Endothelial cell (in vitro differentiated cells): ENCODE data around the gene VAV2. TPM values are rescaled to one million over a fixed set of nuclear protein-coding genes. Genes with fewer than 3 reads are reported as not detected.
"Not testable (repeated sequence)": the region's sequence is repeated elsewhere in the genome, so short reads cannot be mapped to it uniquely, and the experiment has no call there.

Experiments
- DNase-seq: peaks from one replicate; pipeline ENCODE4 v3.0.0; 2021; ENCODE audit warnings: low spot score
- H3K27ac Mint-ChIP-seq: one replicate; pipeline ENCODE4 v1.8.0; 2021; ENCODE audit warnings: mixed read lengths, inconsistent platforms; ENCODE audit not compliant: unreplicated experiment
- H3K27me3 Mint-ChIP-seq: one replicate; pipeline ENCODE4 v1.8.0; 2021; ENCODE audit warnings: mild to moderate bottlenecking, moderate library complexity, mixed read lengths, inconsistent platforms; ENCODE audit not compliant: unreplicated experiment
- H3K36me3 Mint-ChIP-seq: one replicate; pipeline ENCODE4 v1.8.0; 2021; ENCODE audit warnings: mild to moderate bottlenecking, low read depth, mixed read lengths, inconsistent platforms; ENCODE audit not compliant: unreplicated experiment
- H3K4me1 Mint-ChIP-seq: one replicate; pipeline ENCODE4 v1.8.0; 2021; ENCODE audit warnings: mild to moderate bottlenecking, mixed read lengths, inconsistent platforms; ENCODE audit not compliant: unreplicated experiment
- H3K4me3 Mint-ChIP-seq: one replicate; pipeline ENCODE4 v1.8.0; 2021; ENCODE audit warnings: mild to moderate bottlenecking, mixed read lengths, inconsistent platforms; ENCODE audit not compliant: unreplicated experiment
- H3K9me3 Mint-ChIP-seq: one replicate; pipeline ENCODE4 v1.8.0; 2021; ENCODE audit warnings: mixed read lengths, inconsistent platforms; ENCODE audit not compliant: unreplicated experiment
- total RNA-seq: library from RNA; stranded (reverse); fragmentation: NEBNext Ultra II Directional; extraction: Animal tissue kit (Norgen Biotek cat#: 25700); gene quantifications from one replicate; pipeline ENCODE4 v1.2.1, GENCODE V29; 2021; ENCODE audit not compliant: unreplicated experiment
- TF ChIP-seq, protein P1 (sequence below): fragments of 200-600 bp; sonication (generic); IDR thresholded peaks from one replicate; pipeline ENCODE4 v1.5.0; 2021; ENCODE audit warnings: antibody characterized with exemption; ENCODE audit not compliant: unreplicated experiment

The VAV2 gene
- total RNA-seq, 1 donor from 2014 or later = 27.2 TPM

DNA sequence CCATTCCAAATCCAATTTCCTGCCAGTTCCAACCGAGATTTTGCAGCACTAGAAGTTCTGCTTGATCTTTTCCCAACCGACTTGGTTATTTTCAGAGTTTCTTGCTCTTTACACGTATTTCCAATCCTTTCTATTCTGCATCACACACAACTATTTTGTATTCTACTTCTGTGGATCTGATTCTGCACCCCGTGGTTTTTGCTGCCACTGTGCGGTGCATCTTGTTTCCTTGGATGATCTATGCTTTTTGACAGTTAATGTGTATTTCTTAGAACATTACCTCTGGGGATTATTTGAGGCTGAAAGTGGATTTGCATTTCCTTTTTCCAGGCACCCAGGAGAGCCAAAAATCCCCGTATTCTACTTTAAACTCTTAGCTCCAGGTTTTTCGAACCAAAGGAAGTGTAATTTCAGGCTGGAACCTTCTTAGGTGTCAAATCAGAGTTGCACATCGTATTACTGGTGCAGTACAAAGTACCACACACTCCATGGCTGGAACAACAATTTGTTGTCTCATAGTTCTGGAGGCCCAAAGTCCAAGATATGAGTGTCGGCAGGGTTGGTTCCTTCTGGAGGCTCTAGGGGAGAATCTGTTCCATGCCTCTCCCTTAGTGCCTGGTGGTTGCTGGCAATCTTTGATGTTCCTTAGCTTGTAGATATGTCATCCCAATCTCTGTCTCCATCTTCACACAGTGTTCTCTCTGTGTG, 239.2 kb downstream of the VAV2 start:
- Mint-ChIP-seq H3K4me1 (no peaks in the 10 kb centered on the region), H3K27me3 (peaks cover 8% of the 10 kb centered on the region), H3K36me3 (peaks cover 24% of the 10 kb centered on the region), H3K27ac (no peak overlapping the region), H3K4me3 (no peak overlapping the region), H3K9me3 (peaks cover 3% of the 10 kb centered on the region)
- TF ChIP-seq, protein P1, sequence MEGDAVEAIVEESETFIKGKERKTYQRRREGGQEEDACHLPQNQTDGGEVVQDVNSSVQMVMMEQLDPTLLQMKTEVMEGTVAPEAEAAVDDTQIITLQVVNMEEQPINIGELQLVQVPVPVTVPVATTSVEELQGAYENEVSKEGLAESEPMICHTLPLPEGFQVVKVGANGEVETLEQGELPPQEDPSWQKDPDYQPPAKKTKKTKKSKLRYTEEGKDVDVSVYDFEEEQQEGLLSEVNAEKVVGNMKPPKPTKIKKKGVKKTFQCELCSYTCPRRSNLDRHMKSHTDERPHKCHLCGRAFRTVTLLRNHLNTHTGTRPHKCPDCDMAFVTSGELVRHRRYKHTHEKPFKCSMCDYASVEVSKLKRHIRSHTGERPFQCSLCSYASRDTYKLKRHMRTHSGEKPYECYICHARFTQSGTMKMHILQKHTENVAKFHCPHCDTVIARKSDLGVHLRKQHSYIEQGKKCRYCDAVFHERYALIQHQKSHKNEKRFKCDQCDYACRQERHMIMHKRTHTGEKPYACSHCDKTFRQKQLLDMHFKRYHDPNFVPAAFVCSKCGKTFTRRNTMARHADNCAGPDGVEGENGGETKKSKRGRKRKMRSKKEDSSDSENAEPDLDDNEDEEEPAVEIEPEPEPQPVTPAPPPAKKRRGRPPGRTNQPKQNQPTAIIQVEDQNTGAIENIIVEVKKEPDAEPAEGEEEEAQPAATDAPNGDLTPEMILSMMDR = no peak
- DNase-seq = no peak

GRCh38 chr9:133750982-133751649, 241.0 kb downstream of the VAV2 start:
- H3K4me3 Mint-ChIP-seq = no peak overlapping the region
- H3K9me3 Mint-ChIP-seq = peaks cover 3% of the 10 kb centered on the region
- DNase-seq = no peak
- peaks cover 21% of the 10 kb centered on the region for H3K36me3 Mint-ChIP-seq
- peaks cover 8% of the 10 kb centered on the region for H3K27me3 Mint-ChIP-seq
- H3K4me1 Mint-ChIP-seq = no peaks in the 10 kb centered on the region
- H3K27ac Mint-ChIP-seq = no peak overlapping the region
- TF ChIP-seq, protein P1 = no peak

DNA sequence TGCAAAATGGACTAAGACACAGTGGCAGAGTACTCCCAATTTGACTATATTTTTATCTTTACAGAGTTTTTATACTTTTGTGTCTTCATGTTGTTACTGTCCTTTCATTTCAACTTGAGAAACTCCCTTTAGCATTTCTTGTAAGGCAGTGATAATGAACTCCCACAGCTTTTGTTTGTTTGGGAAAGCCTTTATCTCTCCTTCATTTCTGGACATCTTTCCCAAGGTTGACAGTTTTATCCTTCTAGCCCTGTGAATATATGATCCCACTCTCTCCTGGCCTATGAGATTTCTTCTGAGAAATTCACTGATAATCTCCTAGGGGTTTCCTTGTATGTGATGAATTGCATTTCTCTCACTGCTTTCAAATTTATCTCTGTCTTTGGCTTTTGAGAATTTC, 244.8 kb downstream of the VAV2 start:
- no peak overlapping the region for H3K27ac Mint-ChIP-seq

DNA sequence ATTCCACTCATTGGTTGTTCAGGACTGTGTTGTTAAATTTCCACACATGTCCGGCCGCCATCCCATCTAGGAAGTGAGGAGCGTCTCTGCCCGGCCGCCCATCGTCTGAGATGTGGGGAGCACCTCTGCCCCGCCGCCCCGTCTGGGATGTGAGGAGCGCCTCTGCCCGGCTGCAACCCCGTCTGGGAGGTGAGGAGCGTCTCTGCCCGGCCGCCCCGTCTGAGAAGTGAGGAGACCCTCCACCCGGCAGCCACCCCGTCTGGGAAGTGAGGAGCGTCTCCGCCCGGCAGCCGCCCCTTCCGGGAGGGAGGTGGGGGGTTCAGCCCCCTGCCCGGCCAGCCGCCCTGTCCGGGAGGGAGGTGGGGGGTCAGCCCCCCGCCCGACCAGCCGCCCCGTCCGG, 247.6 kb downstream of the VAV2 start:
- not testable (repeated sequence) for H3K27me3 Mint-ChIP-seq, H3K36me3 Mint-ChIP-seq, H3K4me1 Mint-ChIP-seq, H3K27ac Mint-ChIP-seq, H3K4me3 Mint-ChIP-seq, DNase-seq, H3K9me3 Mint-ChIP-seq

More for the DNA sequence above, 244.8 kb downstream of the VAV2 start:
- TF ChIP-seq, protein P1 = no peak
- Mint-ChIP-seq H3K27me3 (peaks cover 4% of the 10 kb centered on the region), H3K9me3 (no peaks in the 10 kb centered on the region), H3K36me3 (no peaks in the 10 kb centered on the region), H3K4me1 (no peaks in the 10 kb centered on the region), H3K4me3 (no peak overlapping the region)
- no peak for DNase-seq

DNA sequence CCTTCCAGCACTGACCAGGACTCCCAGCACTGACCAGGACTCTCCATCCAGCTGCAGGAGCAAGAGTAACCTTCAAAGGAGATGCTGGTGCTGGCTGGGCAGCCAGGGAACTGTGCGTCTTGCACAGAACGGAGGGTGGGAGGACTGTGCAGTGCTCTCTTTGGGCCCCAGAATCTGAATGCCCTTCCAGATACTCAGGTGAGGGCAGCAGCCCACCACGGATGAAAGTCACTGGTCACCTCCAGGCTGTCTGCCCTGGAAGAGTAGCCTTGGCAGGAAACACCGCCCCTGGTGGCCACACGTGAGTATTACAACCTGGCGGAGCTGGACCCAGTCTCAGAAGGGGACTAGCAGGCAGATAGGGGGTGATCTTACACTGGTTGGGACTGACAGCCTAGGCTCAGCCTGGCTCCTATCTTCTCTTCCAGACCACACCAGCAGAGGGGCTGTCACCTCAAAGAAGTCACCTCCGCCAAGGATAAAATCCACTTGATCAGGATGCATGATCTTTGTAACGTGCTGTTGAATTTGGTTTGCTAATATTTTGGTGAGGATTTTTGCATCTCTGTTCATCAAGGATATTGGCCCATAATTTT, 249.2 kb downstream of the VAV2 start:
- no peaks in the 10 kb centered on the region for H3K4me1 Mint-ChIP-seq
- H3K27me3 Mint-ChIP-seq = peaks cover 4% of the 10 kb centered on the region
- no peaks in the 10 kb centered on the region for H3K36me3 Mint-ChIP-seq
- no peak overlapping the region for H3K4me3 Mint-ChIP-seq
- no peaks in the 10 kb centered on the region for H3K9me3 Mint-ChIP-seq
- DNase-seq = peak; percentile 91
- H3K27ac Mint-ChIP-seq = no peak overlapping the region
- TF ChIP-seq, protein P1 = peak; percentile 100
